ENCODE measurements around the gene L3MBTL1.
"Not testable (repeated sequence)": the region's sequence is repeated elsewhere in the genome, so short reads cannot be mapped to it uniquely, and the experiment has no call there.

Gene L3MBTL1

DNA sequence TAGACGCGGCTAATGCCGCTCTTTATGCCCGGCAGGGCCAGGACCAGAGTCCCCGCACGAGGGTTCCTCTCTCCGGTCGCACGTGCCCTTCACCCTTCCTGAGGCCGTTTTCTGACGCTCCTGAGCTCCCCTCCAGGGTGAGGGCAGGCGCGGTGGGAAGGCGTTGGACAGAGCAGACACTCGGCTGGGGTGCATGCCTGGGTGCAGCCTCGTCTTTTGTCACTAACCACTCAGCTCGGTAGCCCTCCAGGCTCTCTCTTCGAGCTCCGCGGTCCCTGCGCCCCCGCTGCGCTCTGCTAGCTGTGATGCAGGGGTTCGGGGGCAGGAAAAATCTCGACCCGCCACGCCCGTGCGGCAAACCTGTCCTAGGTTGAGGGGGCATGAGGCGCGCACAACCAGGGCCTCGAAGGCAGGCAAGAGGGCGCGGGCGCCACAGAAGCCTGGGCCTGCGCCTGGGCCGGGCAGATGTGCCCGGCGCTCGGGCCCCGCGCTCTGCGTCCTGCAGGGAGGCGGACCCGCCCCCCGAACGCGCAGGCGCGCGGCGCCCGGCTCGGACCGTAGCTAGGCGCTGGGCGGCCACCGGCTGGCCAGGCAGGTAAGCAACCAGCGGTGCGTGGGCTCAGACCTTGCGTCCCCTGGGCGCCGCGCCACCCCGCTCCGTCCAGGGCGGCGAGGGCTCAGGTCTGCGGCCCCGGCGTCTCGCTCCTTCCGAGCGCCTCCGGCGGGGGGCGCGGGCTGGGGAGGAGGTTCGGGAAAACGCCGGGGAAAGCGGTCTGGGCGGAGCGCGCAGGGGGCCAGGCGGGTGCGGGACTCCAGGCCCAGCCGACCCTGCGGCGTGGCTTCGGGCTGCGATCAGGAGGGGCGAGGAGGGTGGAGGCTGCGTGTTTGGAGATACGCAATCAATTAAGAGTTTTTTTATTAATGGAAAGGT, at the start of gene L3MBTL1:
L3MBTL1 (plus strand) TSS at position 548 of the 931 bp plus-strand sequence. CDS start 5,807 bp downstream, outside the sequence.
- FAIRE-seq, result no peak

DNA sequence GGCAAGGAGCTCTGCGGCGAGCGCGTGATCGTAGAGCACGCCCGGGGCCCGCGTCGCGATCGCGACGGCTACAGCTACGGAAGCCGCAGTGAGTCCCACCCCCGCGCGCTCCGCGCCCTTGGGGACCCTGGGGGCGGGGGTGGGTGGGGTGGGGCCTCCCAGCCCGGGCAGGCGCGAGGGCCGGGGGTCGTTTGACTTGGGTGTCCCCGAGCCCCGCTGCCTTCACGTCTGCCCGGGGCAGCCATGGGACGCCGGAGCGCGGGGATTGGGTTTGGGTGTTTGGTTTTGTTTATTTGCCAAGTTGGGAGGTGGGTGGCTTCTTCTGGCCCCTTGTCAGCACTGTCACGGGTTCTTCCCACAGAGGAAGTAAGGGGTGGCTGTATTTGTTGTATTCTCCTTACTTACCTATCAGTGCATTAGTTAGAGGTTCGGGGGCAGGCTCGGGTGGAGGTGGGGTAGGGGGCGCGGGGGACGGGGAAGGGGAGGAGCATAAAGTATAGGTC, 49.0 kb upstream of the L3MBTL1 start:
- no peak for FAIRE-seq

DNA sequence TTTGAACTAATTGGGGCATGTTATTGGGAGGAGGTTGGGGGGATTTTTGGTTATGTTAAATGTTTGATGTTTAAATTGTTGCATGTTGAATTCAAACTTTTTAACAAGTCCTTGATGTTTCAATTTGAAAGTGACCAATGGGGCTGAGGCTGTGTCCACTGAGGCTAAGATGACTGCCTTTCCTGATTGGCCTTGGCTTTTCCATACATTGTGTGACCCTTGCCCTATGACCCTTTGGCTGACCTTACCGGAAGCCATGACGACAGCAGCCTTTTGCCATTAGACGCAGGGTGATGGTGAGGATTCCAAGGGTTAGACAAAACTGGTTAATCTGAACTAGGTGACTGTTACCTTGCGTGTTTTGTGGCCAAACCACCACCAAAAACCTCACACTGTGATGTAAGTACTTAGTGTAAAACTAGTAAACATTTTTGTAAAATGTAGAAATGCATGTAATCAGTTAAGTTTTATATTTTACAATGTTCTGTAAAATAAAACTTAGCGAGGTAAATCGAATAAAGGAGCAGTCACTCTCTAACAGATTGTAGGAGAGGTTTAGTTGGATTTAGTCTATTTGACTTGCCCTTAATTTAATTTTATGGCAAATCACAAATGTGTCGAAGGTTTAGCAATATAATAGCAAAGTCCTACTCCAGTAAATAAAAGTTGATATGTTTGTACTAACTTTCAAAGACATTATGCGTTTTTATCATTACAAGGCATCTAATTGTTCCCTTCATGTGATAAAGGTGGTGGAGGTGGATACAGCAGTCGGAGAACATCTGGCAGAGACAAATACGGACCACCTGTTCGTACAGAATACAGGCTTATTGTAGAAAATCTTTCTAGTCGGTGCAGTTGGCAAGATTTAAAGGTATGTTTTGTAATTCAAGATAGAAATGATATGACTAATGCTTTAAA, 48.2 kb upstream of the L3MBTL1 start:
- no peak for FAIRE-seq

DNA sequence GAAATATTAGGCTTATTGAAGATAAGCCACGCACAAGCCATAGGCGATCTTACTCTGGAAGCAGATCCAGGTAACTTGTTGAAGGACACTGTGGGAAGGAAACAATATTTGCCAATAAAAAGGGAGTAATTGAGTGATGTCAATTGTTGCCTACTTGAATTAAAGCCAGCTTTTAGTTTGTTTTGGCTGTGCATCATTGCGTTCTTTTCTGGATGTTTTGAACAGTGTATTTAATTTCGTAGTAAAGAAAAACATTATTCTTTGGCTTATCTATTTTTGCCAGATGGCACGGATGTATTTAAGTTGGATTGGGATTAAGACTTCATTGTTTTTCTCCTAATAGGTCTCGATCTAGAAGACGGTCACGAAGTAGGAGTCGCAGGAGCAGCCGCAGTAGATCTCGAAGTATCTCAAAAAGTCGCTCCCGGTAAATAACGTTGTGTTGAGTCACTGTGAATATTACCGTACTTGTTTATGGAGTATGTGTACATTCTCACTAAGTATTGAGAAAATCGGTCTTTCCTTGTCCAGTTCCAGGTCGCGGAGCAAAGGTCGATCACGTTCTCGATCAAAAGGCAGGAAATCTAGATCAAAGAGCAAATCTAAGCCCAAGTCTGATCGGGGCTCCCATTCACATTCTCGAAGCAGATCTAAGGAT, 47.2 kb upstream of the L3MBTL1 start:
- FAIRE-seq, result no peak

DNA sequence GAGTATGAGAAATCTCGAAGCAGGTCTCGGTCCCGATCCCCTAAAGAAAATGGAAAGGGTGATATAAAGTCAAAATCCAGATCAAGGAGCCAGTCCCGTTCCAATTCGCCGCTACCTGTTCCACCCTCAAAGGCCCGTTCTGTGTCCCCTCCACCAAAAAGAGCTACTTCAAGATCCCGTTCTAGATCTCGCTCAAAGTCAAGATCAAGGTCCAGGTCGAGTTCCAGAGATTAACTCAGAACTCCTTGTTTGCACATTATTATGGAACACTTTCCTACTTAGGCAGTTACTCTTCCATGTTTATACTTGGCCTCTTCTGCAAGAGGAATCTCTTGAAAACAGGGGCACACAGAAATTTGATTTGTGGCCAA, 46.7 kb upstream of the L3MBTL1 start:
- FAIRE-seq, result no peak

DNA sequence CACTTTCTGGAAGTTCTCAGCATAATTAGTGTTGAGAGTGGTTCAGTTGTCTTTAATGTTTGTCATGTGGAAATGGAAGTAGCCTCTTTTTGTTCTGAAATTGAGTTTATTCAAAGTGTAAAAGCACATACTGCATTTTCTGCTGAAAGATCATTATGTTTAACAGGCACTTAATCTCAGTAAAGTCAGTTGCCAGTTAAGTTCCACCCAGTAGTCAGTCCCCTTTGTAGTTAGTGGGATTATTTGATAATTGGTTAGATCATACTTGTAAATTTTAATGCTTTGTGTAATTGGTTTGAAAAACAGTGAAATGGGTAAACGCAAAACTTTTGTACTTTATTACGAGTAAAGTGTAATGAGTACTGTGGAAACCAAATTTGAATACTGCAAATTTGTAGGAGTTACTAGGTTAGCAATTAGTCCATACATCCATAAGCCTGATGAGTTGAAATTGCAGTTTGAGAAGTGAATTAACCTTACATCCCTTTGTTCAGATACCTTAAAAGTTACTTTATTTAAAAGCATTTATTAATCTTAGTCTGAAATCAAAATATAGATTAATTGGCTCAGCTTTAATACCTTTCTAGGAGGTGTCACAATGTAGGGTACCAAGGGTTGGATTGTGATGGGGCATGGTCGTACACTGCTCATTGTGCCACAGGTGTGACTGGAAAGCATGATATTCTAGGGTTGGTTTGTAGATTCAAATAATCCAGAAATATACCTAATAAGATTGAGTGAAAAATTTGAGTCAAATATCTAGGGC, 45.4 kb upstream of the L3MBTL1 start:
- no peak for FAIRE-seq

DNA sequence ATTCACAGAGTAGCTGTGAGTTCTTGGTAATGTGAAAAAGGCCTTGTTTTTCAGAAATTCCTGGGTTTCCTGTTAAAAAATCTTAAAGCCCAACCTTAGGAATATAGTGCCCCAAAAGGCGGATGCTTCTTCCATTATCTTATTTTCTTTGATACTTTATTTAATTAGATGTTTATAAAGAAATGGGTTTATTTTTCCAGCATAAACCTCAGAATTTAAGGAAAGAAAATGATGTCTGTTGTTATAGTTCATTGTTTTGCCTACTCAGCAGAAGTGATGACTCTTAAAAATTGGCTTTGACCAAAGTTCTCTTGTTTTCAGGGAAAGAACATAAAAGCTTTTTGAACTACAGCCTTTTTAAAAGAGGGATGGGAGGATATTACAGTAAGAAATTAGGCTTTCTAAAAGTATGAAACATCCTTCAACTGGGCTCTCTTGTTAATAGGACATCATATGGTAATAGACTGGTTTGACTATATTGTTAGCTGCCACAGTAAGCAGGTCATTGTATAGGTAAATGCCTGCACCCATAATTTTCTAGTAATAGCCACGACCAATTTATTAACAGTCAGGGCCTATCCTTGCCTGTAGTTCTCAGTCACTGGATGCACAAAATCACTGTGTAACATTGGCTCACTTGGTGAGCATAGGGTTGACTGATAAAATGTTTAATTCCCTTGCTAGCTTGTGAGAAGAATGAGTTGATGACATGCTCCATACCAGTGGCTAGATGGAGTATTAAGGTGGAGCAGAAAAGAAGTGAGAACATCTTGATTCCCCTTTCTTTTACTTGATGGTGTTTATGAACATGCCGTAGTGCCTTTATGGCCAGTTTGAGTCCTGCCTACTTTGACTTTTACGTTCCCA, 44.6 kb upstream of the L3MBTL1 start:
- no peak for FAIRE-seq

DNA sequence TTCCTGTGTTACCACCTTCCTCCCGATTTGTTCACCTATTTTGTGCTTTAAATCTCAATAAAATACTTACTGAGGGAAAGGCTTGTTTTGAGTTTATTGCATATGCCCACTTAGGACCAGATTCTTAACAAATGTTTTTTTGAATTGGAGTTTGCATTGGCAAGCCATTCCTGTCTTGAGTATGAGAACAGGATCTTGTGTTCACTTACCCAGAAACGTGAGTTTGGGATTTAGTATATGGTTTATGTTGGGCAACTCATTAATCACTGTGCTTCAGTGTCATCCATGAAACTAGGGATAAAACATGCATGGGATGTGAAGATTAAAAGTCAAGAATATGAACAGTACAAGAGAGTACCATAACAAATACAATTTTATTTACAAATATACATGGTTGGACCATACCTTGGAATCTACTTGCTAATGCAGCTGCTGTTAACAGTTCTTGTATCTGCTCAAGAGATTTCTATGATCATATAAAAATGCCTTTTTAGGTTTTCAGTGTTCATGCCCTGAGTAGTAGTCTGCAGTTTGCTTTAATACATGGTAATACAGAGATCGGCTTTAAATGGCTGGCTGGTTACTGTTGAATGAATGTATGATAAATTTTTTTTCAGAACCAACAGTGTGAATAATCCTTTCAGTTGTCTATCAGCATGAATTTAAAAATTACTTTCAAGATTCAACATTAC, 43.8 kb upstream of the L3MBTL1 start:
- FAIRE-seq, result no peak

DNA sequence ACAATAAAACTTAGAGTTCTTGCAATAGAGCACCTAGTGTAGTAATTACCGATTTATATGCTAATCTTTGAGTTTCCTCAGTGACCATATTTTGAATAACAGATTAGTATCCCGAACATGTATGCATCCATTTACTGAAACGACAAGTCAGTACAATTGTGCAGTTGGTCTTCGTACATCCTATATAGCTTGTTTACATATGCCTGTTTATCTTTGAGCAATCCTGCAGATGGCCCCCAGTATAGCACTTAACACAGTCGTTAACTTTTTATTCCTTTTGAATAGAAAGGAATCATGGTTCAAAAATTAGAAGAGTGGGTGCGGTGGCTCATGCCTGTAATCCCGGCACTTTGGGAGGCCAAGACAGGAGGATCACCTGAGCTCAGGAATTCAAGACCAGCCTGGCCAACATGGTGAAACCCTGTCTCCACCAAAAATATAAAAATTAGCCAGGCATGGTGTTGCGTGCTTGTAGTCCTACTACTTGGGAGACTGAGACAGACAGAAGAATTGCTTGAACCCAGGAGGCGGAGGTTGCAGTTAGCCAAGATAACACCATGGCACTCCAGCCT, 43.2 kb upstream of the L3MBTL1 start:
- no peak for FAIRE-seq

DNA sequence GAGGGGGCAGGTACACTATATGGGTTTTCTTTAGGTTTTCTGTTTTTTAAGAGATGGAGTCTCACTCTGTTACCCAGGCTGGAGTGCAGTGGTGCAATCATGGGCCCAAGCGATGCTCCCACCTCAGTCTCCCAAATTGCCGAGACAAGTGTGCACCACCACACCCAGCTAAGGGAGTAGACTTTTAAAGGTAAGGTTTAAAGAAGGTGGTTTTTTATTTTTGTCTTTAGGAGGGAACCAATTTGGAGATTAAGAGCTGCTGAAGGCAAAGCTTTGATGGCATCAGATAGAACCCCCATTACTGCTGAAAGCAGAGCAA, 41.9 kb upstream of the L3MBTL1 start:
- FAIRE-seq, result no peak

DNA sequence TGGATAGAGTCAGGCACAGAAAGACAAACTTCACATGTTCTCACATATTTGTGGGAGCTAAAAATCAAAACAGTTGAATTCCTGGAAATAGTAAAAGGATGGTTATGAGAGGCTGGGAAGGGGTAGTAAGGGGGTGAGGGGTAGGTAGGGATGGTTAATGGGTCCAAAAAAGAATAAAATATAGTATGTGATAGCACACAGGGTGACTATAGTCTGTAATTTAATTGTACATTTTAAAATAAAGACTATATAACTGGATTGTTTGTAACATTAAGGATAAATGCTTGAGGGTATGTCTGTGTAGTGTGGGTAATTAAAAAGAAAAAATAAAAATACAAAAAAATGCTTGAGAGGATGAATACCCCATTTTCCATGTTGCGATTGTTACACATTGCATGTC, 39.9 kb upstream of the L3MBTL1 start:
- no peak for FAIRE-seq

DNA sequence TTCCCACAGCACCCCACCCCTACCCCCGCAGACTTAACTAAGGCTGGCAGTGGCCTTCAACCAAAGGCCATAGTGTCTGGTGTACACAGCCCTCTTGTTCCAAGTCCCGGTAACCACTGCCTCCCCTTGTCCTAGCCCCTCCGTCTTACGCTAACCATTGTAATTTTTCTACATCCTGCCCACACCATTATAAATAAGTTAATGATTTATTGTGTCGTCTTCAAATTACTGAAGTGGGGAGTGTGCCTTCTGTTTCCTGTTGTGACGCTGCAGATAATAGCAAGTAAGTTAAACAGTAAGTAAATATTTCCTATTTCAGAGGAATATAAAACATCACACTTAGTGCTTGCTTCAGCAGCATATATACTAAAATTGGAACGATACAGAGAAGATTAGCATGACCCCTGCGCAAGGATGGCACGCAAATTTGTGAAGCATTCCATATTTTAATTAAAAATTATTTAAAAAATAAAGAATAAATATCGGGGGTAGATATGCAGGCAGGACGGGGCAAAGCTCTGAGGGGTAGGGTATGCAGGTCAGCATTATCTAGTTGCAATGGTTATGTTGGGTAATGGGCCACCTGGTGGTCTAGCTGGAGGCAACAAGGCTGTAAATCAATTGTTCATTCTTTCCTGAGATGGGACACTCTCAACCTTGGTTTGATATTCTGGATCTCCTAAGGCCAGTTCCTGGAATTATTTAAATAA, 34.7 kb upstream of the L3MBTL1 start:
- no peak for FAIRE-seq

DNA sequence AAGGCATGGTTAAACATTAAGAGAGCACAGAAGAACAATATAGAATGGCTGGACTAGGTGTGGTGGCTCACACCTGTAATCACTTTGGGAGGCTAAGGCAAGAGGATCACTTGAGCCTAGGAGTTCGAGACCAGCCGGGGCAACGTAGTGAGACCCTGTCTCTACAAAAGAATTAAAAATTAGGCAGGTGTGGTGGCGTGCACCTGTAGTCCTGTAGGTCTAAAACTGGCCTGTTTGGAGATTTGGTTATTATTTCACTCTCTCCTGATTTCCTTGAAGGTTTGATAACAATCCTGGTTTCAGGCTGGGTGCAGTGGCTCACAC, 34.2 kb upstream of the L3MBTL1 start:
- no peak for FAIRE-seq

DNA sequence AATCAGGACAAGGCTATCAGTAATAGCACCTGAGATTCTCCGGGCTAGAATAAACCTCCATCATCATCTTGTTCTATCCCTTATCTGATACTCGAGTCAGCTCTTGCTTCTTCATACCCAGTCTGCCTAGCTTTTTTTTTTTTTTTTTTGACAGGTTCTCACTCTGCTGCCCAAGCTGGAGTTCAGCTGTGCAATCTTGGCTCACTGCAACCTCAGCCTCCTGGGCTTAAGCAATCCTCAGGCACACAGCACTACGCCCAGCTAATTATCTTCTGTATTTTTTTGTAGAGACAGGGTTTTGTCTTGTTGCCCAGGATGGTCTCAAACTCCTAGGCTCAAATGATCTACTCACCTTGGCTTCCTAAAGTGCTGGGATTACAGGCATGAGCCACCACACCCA, 30.3 kb upstream of the L3MBTL1 start:
- FAIRE-seq, result no peak

DNA sequence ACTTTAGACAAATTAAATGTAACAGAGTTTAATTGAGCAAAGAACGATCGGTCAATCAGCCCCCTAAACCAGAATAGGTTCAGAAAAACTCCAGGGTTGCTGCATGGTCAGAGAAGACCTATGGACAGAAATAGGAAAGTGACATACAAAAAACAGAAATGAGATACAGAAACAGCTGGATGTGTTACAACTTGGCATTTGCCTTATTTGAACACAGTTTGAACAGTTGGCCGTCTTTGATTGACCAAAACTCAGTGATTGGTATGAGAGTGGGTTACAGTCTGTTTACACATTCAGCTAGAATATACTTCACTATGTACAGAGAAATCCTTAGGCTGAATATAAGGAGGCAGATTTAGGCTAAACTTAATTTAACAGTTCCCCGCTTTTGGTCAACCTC, 29.9 kb upstream of the L3MBTL1 start:
- FAIRE-seq, result no peak

DNA sequence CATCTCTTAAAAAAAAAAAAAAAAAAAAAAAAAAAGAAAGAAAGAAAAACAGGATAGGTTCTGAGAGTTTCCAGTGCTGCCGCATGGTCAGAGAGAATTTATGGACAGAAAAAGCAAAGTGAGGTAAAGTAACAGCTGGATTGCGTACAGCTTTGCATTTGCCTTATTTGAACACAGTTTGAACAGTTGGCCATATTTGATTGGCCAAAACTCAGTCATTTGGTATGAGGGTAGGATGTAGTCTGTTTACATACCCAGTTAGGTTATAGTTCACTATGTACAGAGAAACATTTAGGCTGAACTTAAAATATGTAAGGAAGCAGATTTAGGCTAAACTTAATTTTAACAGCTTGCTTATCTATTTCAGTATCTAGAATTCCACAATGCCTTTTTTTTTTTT, 17.5 kb upstream of the L3MBTL1 start:
- no peak for FAIRE-seq

DNA sequence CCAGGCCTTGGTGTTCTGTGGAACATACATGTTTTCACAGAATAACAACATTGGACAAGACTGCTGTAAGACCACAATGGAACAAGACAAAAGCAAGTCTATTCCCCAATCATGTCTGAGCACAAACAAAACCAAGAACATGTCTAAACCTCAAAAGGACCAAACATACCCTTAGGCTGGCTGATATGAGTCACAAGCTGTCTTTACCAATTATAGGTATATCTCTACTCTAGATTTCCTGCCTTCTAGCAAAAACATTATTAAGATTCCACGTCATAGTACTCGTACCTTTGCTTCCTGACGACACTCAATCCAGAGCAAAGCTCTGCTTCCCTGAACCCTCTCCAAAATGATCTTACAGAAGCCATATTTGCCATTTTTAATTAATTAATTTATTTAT, 15.4 kb upstream of the L3MBTL1 start:
- FAIRE-seq, result no peak

DNA sequence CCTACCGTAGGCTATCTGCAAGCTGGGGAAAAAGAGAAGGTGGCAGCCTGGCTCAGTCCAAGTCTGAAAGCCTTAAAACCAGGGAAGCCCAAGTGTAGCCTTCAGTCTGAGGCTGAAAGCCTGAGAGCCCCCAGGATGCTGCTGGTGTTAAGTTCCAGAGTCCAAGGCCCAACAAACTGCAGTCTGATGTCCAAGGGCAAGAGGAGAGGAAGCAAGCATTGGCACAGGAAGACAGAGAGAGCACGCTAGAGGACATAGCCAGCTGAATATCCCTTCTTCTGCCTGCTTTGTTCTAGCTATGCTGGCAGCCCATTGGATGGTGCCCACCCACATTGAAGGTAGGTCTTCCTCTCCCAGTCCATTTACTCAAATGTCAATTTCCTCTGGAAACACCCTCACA, 12.1 kb upstream of the L3MBTL1 start:
- no peak for FAIRE-seq

DNA sequence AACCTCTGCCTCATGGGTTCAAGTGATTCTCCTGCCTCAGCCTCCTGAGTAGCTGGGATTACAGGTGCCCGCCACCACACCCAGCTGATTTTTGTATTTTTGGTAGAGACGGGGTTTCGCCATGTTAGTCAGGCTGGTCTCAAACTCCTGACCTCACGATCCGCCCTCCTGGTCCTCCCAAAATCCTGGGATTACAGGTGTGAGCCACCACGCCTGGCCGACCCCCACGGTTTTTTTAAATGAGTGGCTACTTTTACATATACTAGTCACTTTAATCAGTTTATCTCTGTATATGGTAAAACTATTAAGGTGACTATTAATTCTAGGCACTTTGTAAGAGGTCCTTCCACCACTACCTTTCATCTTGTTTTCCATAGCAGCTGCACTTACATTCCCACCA, 5.5 kb upstream of the L3MBTL1 start:
- FAIRE-seq, result not testable (repeated sequence)

DNA sequence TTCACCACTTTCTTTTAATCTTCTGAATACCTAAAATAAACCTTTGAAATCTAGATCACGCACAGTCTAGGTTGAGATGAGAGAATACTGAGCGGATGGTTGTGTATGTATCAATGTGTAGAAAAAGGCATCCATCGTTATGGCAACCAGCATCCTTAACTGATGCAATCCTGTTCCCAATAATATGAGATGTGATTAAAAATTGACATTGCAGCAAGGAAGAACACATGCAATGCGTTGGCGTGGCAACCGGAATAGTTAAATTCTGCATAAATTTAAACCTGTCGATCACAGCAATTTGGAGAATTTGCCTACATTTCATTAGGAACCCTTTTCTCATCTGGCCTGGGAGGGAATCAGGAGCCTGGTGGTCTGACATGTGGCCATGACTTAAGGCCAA, 1.3 kb upstream of the L3MBTL1 start:
- no peak for FAIRE-seq
